Hematopoietic multipotent progenitor cell treated with erythropoietin and hydrocortisone succinate and interleukin-3 and kit ligand, for 4 days (in vitro differentiated cells): Measurements from ENCODE around the gene PIM1.
"Not testable (repeated sequence)": the region's sequence is repeated elsewhere in the genome, so short reads cannot be mapped to it uniquely, and the experiment has no call there.

Experiments
- DNase-seq: peaks from one replicate; pipeline ENCODE4 v3.0.0-alpha.2; 2015

PIM1 gene

DNA sequence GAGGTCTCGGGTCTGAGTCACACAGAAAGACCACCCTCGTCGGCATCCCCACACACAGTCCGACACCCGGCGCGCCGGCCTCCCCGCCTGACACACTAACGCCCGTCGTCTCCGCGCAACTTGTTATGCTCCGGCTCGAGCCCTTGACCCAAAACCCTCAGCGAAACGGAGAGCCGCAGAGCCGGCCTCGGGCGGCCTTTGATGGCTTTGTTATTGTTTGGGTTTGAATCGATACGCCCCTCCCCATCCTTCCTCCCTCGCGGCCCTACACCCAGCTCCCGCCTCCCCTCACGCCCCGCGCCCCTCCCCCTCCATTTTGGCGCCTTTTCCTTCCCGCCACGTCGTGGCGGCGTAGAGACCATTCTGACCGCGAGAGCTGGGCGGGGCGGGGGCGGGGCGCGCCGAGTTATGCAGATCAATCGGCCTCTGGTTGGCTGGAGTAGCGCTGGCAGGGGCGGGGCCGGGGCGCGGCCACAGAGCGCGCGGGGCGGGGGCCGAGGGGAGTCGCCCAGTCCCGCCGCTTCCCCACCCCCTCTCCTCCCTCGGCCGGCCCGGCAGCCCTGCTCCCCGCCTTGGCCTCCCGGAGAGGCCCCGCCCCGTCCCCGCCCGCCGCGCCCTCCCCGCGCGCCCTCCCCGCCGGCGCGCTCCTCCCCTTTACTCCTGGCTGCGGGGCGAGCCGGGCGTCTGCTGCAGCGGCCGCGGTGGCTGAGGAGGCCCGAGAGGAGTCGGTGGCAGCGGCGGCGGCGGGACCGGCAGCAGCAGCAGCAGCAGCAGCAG, at the start of gene PIM1:
TSS of gene PIM1 (plus strand) at position 657 of the 777 bp plus-strand sequence. CDS start 424 bp downstream, outside the sequence.
- peak; percentile 99 for DNase-seq

DNA sequence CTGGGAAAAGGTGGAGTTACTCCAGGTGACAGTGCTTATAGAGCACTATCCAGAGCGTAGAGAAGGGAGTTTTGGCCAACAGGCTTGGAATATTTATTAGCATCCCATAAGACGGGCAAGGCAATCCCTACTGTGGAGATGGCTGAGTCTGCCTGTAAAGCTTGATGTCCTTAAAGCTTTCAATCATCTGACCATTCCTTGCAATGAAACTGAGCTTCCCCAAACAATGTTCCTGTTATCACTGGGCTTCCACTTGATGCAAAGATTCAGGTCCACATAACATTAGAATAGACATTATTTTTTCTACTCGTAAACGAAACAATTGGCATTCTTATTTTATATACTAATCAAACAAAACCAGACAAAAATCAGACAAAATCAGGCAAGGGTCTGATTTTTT, 48.4 kb upstream of the PIM1 start:
- DNase-seq, result no peak

DNA sequence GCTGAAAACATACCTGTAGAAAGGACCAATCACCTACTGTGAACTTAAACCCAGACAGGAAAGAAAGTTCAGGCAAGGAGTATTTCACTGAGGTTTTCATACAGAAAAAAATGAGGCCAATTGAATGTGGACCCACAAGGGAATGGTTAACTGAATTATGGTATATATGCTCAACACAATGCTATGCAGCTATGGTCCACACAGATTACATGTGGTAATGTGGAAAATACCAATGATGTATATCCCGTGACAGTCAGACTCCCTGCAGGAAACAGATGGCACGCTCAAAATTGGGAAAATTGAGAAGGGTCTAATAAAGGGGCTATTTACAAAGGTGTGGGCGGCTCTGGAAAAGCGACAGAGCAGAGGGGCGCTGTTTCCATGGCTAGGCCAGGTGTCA, 47.1 kb upstream of the PIM1 start:
- DNase-seq, result no peak

DNA sequence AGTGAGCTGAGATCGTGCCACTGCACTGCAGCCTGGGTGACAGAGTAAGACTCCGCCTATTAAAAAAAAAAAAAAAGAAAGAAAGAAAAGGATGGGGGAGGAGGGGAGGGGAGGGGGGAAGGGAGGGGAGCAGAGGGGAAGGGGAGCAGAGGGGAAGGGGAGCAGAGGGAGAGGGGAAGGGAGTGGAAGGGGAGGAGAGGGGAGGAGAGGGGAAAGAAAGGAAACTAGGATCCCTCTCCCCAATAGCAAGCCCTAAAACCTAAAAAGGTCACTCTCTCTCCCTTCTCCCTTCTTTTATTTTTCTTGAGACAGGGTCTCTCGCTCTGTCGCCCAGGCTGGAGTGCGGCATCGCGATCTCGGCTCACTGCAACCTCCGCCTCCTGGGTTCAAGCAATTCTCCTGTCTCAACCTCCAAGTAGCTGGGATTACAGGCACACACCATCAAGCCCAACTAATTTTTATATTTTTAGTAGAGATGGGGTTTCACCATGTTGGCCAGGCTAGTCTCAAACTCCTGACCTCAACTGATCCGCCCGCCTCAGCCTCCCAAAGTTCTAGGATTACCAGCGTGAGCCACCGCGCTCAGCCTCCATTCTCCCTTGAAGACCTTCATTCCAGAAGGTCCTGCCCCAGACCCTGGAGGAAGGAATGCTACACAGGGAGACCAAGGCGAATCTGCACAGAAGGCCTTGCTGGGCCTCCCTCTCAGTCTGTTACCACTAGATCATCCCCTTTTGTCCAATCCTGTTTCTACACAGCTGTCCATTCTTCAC, 45.8 kb upstream of the PIM1 start:
- no peak for DNase-seq

DNA sequence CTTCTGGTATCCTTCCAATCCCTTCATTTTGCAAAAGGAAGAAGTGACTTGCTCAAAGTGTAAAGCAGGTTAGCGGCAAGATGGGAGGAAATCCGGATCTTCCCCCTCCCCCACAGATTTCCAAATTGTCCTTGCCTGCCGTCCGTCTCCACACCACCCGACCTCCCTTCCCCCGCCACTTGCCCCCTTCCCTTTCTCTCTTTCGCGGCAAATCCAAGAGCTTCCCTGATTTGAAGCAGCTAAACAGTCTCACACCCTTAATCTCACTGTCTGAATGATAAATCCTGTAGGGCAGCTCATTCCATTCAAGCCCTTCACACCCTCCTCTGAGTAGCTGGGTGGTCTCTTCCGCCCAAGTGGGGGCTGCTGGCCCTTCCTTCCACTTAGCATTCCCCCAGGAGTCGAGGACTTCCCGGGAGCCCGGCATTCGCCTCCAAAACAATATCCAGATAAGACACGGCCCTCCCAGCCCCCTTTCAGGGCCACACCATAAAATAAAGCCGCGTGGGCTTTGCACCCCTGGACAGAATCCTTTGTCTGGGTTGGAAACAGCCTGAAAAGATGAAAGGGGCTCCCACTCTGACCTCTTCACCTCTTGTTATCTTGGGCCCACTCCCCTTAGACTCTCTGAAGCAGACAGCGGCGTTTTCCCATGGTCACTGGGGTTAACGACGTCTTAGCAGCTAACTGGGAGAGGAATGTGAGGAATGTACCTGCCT, 44.0 kb upstream of the PIM1 start:
- DNase-seq, result no peak

DNA sequence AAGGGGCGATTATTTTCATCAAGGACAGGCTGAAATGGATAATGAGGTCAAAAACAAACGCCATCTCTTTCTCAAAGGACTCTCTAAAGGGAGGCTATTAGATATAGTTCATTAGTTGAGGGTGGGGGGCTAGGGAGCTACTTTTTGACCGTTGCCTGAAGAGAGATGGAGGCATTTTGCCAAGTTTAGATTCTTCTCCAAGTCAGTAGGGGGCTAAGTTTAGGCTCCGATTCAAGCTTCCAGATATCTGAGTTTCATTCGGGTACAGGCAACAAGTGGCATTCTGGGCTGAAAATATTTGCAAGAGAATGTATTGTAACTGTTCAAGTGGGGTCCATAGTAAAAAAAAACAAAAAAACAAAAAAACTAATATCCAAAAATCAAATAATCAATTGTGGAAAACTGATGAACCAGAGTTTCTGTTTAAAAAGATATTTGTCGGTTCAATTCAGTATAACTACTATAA, 43.4 kb upstream of the PIM1 start:
- no peak for DNase-seq

DNA sequence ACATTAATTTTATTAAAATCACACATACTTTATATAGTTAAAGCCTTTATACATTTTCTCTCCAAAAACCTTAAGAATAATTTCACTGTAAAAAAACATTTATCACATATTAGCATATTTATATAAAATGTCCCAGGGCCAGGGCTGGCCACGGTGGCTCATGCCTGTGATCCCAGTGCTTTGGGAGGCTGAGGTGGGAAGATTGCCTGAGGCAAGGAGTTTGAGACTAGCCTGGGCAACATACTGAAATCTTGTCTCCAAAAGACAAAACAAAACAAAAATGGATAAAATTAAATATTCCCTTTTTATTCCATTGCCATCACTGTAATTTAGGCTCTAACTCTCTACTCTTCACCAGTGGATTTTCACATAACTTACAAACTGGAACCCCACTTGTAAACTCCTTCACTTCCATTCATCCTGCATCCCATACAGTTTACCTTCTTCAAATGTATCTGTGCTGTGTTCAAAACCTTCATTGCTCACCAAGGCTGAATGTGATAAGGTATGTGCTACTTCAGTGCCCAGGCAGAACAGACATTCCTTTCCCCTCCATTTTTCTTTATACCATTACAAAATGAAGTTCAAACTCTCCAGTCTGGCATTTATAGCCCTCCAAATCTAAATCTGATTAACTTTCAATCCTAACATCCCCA, 42.9 kb upstream of the PIM1 start:
- no peak for DNase-seq

DNA sequence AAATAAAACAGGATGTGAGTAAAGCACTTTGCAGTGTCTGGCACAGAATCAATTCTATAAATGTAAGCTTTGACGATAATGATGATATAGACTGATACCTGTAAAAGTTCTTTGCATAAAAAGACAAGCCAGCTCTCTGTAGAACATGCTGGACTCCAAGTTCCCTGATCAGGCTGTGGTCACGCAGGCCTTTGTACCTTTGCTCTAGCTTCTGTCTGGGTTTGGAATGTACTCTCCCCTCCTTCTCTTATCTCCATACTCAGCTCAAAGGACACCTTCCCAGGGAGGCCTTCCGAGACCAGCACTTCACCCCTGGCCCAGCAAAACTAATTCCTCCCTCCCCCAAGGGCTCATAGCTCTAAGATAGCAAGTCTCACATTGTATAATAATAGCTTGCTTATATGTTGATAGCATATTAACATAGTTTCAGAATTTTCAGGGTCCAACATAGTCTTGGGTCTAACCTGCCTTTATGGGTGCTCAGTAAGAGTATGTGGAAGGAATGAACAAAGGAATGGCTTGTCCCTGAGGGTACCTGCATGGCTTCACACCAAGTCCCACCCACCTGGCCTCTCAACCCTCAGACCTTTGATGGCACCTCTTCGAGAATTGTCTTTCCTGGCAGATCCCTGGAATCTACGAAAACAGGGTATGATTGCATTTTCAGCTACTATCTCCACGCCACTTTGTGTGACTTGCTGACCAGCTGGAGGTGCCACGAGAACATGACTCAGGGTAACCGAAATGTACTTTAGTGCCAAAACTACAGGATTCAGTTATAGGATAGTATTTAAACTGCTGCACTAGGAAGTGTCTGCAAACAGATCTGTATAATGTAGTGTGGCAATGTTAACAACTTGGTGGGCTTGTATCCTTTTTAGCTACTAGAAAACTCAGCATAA, 41.7 kb upstream of the PIM1 start:
- peak; percentile 49 for DNase-seq

DNA sequence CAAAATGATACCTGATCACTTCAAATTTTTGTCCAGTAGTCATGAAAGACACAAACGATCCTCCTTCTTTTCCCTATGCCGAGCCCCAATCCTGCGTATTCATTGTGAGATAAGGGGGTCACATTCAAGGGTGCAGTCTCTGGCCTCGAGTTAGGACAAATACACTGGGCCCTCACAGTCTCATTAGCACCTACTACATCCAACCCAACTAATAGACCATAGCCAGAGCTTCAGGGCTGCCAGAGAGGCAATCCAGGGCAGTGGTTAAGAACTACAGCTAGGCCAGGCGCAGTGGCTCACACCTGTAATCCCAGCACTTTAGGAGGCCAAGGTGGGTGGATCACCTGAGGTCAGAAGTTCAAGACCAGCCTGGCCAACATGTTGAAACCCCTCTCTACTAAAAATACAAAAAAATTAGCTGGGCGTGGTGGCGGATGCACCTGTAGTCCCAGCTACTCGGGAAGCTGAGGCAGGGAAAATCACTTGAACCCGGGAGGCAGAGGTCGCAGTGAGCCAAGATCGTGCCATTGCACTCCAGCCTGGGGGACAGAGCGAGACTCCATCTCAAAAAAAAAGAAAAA, 41.0 kb upstream of the PIM1 start:
- not testable (repeated sequence) for DNase-seq

DNA sequence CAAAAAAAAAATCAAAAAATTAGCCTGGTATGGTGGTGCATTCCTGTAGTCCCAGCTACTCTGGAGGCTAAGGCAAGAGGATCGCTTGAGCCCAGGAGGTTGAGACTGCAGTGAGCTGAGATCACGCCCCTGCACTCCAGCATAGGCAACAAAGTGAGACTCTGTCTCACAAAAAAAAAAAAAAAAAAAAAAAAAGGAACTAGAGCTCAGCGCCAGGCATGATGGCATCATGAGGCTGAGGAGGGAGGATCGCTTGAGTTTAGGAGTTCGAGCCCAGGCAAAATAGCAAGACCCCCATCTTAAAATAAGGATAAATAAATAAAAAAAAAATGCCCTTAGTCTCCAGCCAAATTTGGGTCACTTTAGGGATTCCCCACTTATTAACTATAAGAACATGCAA, 40.4 kb upstream of the PIM1 start:
- no peak for DNase-seq

DNA sequence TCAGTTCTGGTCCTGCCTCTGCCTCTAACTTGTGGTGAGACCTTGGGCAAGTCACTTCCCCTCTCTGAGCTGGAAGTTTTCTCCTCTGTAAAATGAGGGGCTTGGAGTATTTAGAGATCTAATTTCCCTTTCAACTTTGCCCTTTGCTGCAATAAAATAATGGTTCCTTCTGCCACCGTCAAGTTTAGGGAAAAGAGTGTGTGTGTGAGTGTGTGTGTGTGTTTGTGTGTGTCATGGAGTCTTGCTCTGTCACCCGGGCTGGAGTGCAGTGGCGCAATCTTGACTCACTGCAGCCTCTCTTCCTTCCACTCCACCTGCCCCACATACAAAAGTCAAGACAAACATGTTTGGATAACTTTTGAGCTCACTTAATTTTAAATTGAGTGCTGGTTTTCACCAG, 39.2 kb upstream of the PIM1 start:
- DNase-seq, result peak; percentile 40

DNA sequence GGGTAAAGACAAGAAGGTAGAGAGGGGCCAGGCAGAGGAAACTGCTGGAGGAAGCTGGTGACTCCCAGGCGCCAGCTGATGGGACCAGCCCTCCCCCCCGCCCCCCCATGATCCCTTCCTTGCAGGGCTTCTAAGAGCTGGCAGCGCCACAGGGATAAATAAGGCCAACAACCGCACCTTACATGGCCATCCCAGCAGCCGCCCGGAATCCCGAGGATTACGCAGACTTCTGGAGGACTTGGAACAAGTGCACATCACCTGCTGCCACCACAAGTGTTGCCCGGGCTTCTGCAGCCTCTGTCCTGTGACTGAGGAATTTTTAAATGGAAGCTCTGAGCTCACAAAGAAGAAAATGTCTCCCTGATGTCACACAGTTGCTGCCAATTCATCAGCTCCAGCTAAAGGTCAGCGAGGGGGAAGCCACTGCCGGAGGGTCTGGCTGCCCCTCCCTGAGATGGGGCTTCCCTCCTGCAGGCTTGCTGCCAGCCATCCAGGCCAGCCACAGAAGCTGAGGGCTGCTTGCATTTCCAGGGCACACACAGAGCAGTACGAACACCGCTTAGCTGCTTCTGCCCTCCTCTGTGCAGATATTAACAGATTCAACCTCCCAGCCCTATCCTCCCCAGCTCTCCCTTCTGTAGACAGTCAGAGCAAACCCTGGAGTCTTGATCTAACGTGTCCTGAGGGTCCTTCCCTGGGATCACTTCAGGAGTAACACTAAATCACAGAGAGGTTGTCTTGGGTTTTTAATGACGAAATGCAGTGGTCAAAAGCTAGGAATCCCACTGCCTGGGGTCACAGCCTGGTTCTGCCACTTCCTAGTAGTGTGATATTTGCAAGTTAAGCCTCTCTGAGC, 38.6 kb upstream of the PIM1 start:
- DNase-seq, result no peak

DNA sequence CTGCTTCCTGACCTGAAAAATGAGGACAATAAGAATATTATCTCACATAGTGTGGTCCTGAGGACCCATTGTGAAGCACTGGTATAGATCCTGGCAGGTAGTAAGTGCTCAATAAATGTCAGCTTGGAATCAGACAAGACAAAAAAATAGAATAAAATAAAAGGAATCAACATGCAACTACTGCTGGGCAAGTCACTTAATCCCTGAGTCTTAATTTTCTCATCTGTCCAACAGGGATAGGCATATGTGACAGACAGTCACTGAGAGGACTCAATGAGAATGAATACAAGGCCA, 38.0 kb upstream of the PIM1 start:
- DNase-seq, result no peak

DNA sequence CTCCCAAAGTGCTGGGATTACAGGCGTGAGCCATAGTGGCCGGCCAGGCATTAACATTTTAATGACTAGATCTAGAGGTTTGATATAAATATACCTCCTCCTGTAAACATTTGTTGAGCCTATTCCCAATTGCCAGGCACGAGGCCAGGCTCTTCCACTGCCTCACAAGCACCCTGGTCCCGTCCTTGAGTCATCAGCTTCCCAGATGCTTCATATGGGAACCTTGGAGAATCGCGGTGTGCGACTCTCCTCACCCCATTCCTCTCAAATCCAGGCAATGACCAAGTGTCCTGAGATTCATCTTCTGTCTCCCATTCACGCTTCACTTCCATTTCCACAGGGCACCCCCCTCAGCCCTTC, 35.9 kb upstream of the PIM1 start:
- DNase-seq, result no peak

DNA sequence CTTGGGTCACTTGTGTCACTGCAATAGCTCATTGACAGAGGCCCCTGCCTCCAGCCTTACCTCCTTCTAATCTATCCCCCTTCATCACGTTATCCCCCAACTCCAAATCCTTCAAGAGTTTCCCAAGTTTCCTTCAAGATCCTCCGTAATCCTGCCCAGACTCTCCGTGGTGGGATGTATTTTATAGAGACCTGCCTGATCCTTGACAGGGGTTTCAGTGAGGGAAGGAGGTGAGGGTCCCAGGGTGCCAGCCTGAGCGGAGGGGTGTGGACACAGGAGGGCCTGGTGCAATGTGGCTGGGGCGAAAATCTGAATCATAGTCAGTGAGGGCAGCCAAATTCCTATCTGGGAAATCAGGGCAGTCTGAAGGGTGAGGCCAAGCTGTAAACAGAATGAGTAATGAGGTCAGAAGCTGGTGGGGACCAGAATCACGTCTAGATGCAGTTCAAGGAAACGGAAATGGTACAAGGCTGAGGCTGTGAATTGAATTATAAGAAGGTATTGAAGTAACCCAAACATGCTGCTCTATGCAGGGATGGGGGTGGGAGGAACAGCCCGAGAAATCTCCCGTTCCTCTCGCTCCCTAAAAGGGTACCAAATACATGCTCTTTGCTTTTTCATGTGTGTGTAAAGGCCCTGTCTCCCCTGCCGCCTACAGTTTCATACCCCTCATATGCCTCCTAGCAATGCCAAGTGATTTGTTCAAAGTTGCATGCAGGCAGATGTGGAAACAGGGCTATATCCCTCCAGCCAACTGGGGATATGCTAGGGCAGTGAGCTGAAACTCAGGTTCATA, 35.4 kb upstream of the PIM1 start:
- DNase-seq, result no peak

DNA sequence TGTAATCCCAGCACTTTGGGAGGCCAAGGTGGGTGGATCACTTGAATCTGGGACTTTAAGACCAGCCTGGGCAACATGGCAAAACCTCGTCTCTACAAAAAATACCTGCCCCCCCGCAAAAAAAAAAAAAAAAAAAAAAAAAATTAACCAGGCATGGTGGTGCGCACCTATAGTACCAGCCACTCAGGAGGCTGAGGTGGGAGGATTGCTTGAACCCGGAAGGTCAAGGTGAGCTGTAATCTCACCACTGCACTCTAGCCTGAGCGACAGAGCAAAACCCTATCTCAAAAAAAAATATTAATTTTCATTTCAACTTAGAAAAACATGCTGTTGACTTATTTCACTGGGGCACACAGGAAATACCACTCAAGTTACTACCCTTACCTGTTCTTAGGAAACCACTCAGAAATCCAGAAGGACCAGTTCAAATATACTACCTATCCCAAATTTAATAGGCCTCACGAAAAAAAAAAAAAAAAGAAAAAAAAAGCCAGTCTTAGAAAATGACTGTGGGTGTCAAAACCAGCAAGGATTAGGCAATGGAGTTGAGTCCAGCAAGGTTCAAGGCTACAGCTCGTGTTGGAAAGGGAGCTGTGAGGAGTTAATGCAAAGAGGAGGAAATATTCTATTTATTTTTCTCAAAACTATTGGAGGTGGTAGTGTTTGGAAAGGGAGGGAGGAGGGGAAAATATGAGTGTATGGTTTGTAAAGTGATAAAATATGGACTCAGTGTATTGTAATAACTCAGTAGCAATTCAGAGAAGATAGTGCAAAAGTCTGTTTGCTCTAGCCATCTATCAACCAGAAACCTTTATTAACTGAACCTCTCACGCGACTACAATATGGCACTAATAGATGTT, 33.9 kb upstream of the PIM1 start:
- DNase-seq, result no peak

DNA sequence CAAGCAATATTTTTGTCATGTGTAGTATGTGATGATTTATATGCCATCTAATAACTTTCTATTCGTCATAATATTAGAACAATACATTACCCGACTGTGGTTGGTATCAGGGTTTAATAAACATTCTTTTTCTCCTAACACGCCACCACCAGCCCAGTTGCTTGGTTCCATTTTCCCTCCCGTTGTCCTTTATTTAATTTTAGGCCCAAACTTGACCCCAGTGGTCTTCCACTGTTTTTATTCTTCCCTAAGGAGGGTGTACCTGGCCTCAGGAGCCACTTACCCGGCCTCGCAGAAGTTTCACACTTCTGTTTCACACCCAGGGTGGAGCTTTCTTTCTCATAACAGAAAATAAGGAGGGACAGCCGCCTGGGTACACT, 33.1 kb upstream of the PIM1 start:
- no peak for DNase-seq

DNA sequence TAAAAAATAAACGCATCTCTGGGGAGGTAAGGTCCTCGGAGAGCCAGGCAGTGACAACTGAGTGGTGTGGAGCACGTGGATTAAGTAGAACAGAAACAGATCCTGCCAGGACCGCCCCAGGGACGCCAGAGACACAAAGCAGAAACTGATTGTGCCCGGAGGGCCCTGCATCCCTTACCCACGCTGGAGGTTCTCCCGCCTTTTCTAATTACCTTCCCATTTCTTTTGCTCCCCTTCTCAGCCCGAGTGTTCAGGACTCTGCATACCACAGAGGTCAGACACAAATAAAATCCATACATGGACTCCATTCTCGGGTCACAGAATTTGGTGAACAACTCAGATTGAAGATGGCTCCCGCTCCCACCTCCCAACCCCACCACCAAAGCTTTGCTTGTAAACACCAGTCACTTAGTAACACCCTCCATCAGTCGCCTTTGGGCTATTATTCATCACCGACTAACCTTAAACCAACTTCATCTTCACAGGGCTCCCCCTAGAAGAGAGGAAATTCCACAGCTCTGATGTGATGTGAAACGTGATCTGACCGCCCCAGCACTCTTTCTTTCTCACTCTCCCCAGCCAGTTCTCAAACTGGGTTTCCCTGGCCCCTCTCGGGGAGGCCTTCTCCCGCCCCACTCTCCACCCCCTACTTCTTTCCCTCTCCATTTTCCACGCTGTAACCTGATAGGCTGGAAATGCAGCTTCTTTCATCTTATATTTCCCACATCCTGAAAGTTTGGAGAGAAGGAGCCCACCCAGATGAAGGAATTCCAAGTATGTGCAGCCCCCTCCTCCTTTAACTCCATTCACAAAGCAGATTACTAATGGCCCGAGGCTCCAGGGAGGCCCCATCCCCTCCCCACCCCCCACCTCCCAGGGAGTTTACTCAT, 32.5 kb upstream of the PIM1 start:
- no peak for DNase-seq
